Measurements from ENCODE around the gene SLC35G3. TPM values are rescaled to one million over a fixed set of nuclear protein-coding genes. Genes with fewer than 3 reads are reported as not detected.

SLC35G3 gene
- total RNA-seq, 1 experiment from 2014 or later = not detected

GRCh38 chr17:35162755-35163154, 31.4 kb downstream of the SLC35G3 start:
- Histone ChIP-seq H3K27me3 (ENCODE audit: control insufficient read depth, insufficient read depth, low read length) (peaks cover 5% of the 10 kb centered on the region; the same call in 1 of the 2 replicates), H3K9me3 (ENCODE audit: control insufficient read depth, insufficient read depth, low read depth, low read length) (no peaks in the 10 kb centered on the region), H3K27ac (ENCODE audit: low read length) (no peak overlapping the region), H3K4me3 (ENCODE audit: low read depth in 2 of 2, low read length in 2 of 2) (no peak overlapping the region), H3K36me3 (ENCODE audit: control insufficient read depth, insufficient read depth, low read length) (no peaks in the 10 kb centered on the region), H3K4me1 (ENCODE audit: control insufficient read depth, insufficient read depth, low read length) (no peaks in the 10 kb centered on the region)
- ATAC-seq (no peak), DNase-seq (ENCODE audit: low read depth, low spot score) (no peak)
- ChIA-PET POLR2A (no interaction called here), CTCF (no interaction called here)
- in situ Hi-C loops (cut with HindIII; ENCODE audit: low pct_unique_long_range_greater_than_20kb, low sequenced_read_pairs) = no loop called here
- intact Hi-C loops (cut with micrococcal nuclease; ENCODE audit: unreplicated experiment) = no loop called here
- no peak for TF ChIP-seq TCF7L2 (IDR thresholded peaks at IDR 0.05; ENCODE audit: low read depth, low read length)
- no peak for TF ChIP-seq REST (IDR thresholded peaks at IDR 0.05; ENCODE audit: insufficient read depth in 1 of 2, low read depth in 2 of 2, low read length in 1 of 2)
- no TSS peak for BruUV-seq (replicated peaks)

GRCh38 chr17:35161281-35161761, 32.9 kb downstream of the SLC35G3 start:
- BruUV-seq (replicated peaks) = no TSS peak
- H3K9me3 ChIP-seq (ENCODE audit: control insufficient read depth, insufficient read depth, low read depth, low read length) = no peaks in the 10 kb centered on the region
- ChIA-PET POLR2A (no interaction called here), CTCF (no interaction called here)
- H3K4me1 ChIP-seq (ENCODE audit: control insufficient read depth, insufficient read depth, low read length) = no peaks in the 10 kb centered on the region
- peaks cover 5% of the 10 kb centered on the region; the same call in 1 of the 2 replicates for H3K27me3 ChIP-seq (ENCODE audit: control insufficient read depth, insufficient read depth, low read length)
- in situ Hi-C loops (cut with HindIII; ENCODE audit: low pct_unique_long_range_greater_than_20kb, low sequenced_read_pairs) = no loop called here
- no peak overlapping the region for H3K4me3 ChIP-seq (ENCODE audit: low read depth in 2 of 2, low read length in 2 of 2)
- ATAC-seq (no peak), DNase-seq (ENCODE audit: low read depth, low spot score) (no peak)
- intact Hi-C loops (cut with micrococcal nuclease; ENCODE audit: unreplicated experiment) = no loop called here
- TF ChIP-seq SIN3A (IDR thresholded peaks at IDR 0.05; ENCODE audit: borderline replicate concordance, insufficient read depth, low read depth, low read length) (no peak), REST (IDR thresholded peaks at IDR 0.05; ENCODE audit: insufficient read depth in 1 of 2, low read depth in 2 of 2, low read length in 1 of 2) (no peak), POLR2AphosphoS5 (IDR thresholded peaks at IDR 0.05; ENCODE audit: low read depth, low read length) (no peak), CTCF (IDR thresholded peaks at IDR 0.05) (no peak), TCF7L2 (IDR thresholded peaks at IDR 0.05; ENCODE audit: low read depth, low read length) (no peak)
- H3K27ac ChIP-seq (ENCODE audit: low read length) = no peak overlapping the region
- H3K36me3 ChIP-seq (ENCODE audit: control insufficient read depth, insufficient read depth, low read length) = no peaks in the 10 kb centered on the region

All from Panc1 (cell line).